ENCODE results near the gene TNFAIP8L3.
"Not testable (repeated sequence)": the region's sequence is repeated elsewhere in the genome, so short reads cannot be mapped to it uniquely, and the experiment has no call there.

TNFAIP8L3 gene

DNA sequence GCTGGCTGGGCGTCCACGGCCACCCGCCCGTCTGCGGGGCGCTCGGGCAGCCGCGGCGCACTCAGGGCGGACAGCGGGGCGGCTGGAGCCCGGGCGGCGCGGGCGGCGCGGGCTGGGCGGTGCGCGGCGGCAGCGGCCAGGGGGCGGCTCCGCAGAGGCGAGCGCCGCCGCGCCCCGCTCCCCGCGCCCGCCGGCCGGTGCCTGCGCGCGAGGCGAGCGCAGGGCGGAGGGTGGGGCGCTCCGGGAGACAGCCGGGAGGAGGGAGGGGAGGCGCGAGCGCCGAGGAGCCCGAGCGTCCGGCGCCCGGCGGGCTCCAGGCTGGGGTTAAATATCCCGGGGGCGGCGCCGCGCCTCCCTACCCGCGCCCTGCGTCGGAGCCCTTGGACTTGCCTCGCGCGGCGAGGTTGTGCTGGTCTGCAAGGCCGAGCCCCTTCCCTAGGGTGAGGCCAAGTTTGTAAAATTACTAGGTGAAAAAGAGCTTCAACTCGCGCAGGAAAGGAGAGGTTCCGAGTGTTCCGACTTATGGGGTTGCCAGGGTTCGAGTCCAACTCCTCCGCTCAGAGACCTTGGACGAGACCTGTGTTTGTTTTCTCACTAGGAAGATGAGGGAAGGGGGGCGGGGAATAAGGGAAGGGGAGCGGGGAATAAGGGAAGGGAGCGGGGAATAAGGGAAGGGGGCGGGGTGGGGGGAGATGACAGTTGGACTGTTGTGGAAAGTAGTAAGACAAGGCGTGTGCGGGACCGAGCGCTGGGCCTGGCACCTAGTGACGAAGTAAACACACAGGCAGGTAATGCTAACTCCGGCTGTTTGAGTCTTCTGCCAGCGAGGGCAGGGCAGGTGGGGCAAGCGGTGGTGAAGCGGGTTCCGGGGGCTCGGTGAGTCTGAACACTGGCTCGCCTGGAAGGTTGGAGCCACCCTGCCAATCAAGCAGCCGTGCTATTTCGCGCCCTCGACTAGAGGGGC, at the start of gene TNFAIP8L3:
TSS of gene TNFAIP8L3 (minus strand) at position 301 of the 964 bp plus-strand sequence. CDS start 311 bp downstream, outside the sequence.
- Histone ChIP-seq H3K27me3 (ENCODE audit: insufficient read depth, low read length) (peaks cover 82% of the 10 kb centered on the region), H3K27ac (ENCODE audit: low read length) (no peak within 1 kb of the TSS), H3K4me3 (ENCODE audit: low read length) (peak within 1 kb of the TSS; percentile 76), H3K4me1 (ENCODE audit: insufficient read depth, low read length) (no peaks in the 10 kb centered on the region), H3K9me3 (ENCODE audit: insufficient read depth, low read depth, low read length) (no peaks in the 10 kb centered on the region), H3K36me3 (ENCODE audit: insufficient read depth, low read depth, low read length) (no peaks in the 10 kb centered on the region), H3K9ac (ENCODE audit: low read depth, low read length) (no peak within 1 kb of the TSS)

DNA sequence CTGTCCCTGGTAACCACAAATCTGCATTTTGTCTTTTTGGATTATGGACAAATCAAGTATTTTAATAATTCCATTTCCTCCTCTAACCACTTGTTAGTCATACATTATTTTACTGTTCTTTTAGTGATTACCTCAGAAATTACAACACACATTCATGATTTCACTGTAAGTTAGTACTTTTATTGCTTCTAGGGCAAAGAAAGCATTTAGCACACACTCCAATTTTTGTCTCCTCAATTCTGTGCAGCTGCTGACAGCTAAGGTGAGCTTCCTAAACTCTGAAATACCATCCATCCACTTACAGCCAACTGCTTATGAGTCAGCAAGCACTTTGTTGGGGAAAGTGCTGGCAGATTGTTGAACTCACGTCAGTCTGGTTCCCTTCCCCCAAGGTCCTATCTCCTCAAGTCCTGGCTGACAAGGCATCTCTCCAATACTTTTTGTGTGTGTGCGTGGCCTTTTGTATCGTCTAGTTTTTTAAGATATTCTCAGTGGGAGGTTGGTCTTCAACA, 49.4 kb upstream of the TNFAIP8L3 start:
- Histone ChIP-seq H3K27ac (ENCODE audit: low read length) (no peak overlapping the region), H3K4me1 (ENCODE audit: insufficient read depth, low read length) (no peaks in the 10 kb centered on the region), H3K27me3 (ENCODE audit: insufficient read depth, low read length) (no peaks in the 10 kb centered on the region), H3K9ac (ENCODE audit: low read depth, low read length) (no peak overlapping the region), H3K9me3 (ENCODE audit: insufficient read depth, low read depth, low read length) (no peaks in the 10 kb centered on the region), H3K36me3 (ENCODE audit: insufficient read depth, low read depth, low read length) (no peaks in the 10 kb centered on the region), H3K4me3 (ENCODE audit: low read length) (no peak overlapping the region)

DNA sequence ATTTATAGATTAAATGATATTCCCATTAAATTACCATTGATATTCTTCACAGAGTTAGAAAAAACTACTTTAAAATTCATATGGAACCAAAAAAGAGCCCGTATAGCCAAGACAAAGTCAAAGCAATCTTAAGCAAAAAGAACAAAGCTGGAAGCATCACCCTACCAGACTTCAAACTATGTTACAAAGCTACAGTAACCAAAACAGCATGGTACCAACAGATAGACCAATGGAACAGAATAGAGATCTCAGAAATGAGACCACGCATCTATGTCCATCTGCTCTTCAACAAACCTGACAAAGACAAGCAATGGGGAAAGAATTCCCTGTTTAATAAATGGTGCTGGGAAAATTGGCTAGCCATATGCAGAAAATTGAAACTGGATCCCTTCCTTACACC, 45.6 kb upstream of the TNFAIP8L3 start:
- not testable (repeated sequence) for H3K36me3 ChIP-seq (ENCODE audit: insufficient read depth, low read depth, low read length); H3K27ac ChIP-seq (ENCODE audit: low read length); H3K9me3 ChIP-seq (ENCODE audit: insufficient read depth, low read depth, low read length); H3K9ac ChIP-seq (ENCODE audit: low read depth, low read length); H3K27me3 ChIP-seq (ENCODE audit: insufficient read depth, low read length); H3K4me1 ChIP-seq (ENCODE audit: insufficient read depth, low read length); H3K4me3 ChIP-seq (ENCODE audit: low read length)

DNA sequence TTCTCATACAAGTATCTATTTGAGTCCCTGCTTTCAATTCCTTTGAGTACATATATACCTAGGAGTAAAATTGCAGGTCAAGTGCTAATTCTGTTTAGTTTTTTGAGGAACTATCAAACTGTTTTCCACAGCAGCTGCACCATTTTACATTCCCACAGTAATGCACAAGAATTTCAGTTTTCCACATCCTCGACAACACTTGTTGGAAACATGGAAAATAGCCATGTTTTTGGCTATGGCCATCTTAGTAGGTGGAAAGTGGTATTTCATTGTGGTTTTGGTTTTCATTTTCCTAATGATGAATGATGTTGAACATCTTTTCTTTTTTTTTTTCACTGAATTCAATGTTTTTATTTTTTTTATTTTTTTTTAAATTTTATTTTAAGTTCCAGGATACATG, 44.4 kb upstream of the TNFAIP8L3 start:
- Histone ChIP-seq H3K27me3 (ENCODE audit: insufficient read depth, low read length) (no peaks in the 10 kb centered on the region), H3K4me1 (ENCODE audit: insufficient read depth, low read length) (no peaks in the 10 kb centered on the region), H3K27ac (ENCODE audit: low read length) (no peak overlapping the region), H3K9me3 (ENCODE audit: insufficient read depth, low read depth, low read length) (no peaks in the 10 kb centered on the region), H3K9ac (ENCODE audit: low read depth, low read length) (no peak overlapping the region), H3K4me3 (ENCODE audit: low read length) (no peak overlapping the region), H3K36me3 (ENCODE audit: insufficient read depth, low read depth, low read length) (no peaks in the 10 kb centered on the region)

DNA sequence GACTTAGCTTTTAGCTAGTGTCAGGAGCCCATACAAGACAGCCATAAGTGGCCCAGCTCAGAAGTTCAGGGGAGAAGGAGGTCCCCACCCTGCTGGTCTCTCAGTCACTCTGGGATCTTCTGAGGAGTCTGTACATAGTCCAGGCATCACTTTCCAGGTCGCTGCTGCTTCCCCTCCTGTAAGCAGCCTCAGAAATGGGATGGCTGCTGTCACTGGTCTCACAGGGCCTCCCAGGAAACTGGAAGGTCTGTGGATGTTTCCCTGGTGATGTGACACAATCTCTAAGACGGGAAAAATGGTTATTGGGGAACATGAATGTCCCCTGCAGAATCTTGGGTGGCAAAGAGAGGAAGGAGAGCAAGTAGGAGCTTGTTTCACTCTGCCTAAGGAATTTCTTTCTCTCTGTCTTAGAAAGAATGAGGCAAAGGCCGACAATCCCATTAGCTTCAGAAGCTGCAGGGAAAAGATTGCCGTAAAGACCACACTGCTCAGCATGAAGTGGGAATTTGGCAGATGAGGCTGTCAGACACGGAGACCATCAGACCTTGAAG, 43.2 kb upstream of the TNFAIP8L3 start:
- H3K4me1 ChIP-seq (ENCODE audit: insufficient read depth, low read length), result no peaks in the 10 kb centered on the region
- H3K4me3 ChIP-seq (ENCODE audit: low read length), result no peak overlapping the region
- H3K27me3 ChIP-seq (ENCODE audit: insufficient read depth, low read length), result no peaks in the 10 kb centered on the region
- no peak overlapping the region for H3K27ac ChIP-seq (ENCODE audit: low read length)
- H3K9me3 ChIP-seq (ENCODE audit: insufficient read depth, low read depth, low read length), result no peaks in the 10 kb centered on the region
- no peak overlapping the region; the same call in 1 of the 2 replicates for H3K9ac ChIP-seq (ENCODE audit: low read depth, low read length)
- H3K36me3 ChIP-seq (ENCODE audit: insufficient read depth, low read depth, low read length), result no peaks in the 10 kb centered on the region

DNA sequence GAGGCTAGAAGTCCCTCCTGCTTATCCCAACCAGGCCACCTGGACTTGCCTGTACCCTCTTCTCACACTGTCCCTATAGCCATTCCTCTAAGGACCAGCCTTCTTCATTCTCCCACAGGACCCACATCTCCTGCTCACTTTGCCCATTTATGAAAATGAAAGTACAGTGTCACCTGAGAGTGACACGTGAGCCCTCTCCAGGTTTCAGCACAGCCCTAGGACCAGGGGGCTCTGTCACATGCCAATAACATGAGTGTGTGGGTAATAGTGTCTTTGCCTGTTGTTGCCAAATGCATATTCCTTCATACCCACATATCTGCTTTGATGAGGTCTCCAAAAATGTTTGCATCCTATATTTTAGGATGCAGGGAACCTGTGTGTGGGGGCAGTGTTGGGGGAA, 42.3 kb upstream of the TNFAIP8L3 start:
- Histone ChIP-seq H3K27me3 (ENCODE audit: insufficient read depth, low read length) (no peaks in the 10 kb centered on the region), H3K36me3 (ENCODE audit: insufficient read depth, low read depth, low read length) (no peaks in the 10 kb centered on the region), H3K4me3 (ENCODE audit: low read length) (no peak overlapping the region), H3K9me3 (ENCODE audit: insufficient read depth, low read depth, low read length) (no peaks in the 10 kb centered on the region), H3K4me1 (ENCODE audit: insufficient read depth, low read length) (no peaks in the 10 kb centered on the region), H3K27ac (ENCODE audit: low read length) (no peak overlapping the region), H3K9ac (ENCODE audit: low read depth, low read length) (no peak overlapping the region)

DNA sequence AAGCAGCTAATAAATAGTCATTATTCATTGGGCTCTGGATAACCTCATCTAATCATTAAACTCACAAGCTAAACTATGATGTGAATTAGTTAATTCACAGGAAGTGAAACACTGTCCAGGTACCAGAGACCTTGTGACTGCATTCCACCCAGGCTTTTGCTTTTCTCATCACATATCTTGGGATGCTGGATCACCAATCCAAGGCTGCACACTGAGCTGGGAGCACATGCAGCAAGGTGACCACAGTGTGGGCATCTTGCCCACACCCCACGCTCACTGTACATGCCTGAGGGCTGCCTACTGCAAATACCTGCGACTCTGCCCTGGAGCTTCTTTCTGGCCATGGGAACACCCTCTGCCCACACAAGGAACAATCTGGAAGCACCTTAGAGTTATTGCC, 40.6 kb upstream of the TNFAIP8L3 start:
- H3K9me3 ChIP-seq (ENCODE audit: insufficient read depth, low read depth, low read length), result no peaks in the 10 kb centered on the region

DNA sequence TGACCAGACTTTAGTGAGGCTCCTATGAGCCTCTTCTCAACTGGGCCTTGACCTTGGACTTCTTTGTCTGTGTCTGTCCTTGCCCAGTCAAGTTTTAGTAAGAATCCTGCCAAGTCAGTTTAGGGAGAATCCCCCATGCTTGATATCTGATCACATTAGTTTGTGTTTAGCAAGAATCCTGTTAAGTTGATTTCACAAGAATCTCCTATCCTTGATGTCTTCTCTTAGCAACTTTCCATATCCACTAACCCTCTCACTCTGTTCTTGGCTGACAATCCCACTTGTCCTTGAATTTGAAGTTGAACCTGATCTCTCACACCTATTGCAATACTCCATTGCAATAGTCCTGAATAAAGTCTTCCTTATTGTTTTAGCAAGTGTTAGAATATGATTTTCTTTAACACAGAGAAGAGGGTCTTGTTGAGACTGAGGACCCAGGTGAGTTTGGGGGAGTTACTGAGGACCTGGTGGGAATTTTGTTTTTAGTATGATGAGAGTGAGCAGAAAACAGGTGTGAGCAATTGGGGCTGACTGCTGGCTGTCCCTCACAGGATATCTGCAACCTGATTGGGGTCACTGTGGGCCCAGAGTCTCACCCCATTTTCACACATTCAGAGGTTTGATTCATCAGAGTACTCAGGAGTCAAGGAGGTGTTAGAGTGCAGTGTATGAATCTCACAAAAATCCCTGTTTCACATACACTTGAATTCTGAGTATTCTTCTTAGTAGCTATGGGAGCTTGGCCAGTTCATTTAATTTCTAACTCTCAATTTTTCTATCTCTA, 39.9 kb upstream of the TNFAIP8L3 start:
- no peaks in the 10 kb centered on the region for H3K27me3 ChIP-seq (ENCODE audit: insufficient read depth, low read length)
- H3K36me3 ChIP-seq (ENCODE audit: insufficient read depth, low read depth, low read length), result no peaks in the 10 kb centered on the region
- H3K9me3 ChIP-seq (ENCODE audit: insufficient read depth, low read depth, low read length), result no peaks in the 10 kb centered on the region
- no peak overlapping the region for H3K9ac ChIP-seq (ENCODE audit: low read depth, low read length)
- peaks cover 3% of the 10 kb centered on the region; the same call in 1 of the 2 replicates for H3K4me1 ChIP-seq (ENCODE audit: insufficient read depth, low read length)
- no peak overlapping the region for H3K4me3 ChIP-seq (ENCODE audit: low read length)
- H3K27ac ChIP-seq (ENCODE audit: low read length), result no peak overlapping the region

More for the DNA sequence above, 40.6 kb upstream of the TNFAIP8L3 start:
- H3K4me3 ChIP-seq (ENCODE audit: low read length), result no peak overlapping the region
- H3K9ac ChIP-seq (ENCODE audit: low read depth, low read length), result no peak overlapping the region
- no peak overlapping the region for H3K27ac ChIP-seq (ENCODE audit: low read length)
- no peaks in the 10 kb centered on the region for H3K27me3 ChIP-seq (ENCODE audit: insufficient read depth, low read length)
- H3K36me3 ChIP-seq (ENCODE audit: insufficient read depth, low read depth, low read length), result no peaks in the 10 kb centered on the region
- H3K4me1 ChIP-seq (ENCODE audit: insufficient read depth, low read length), result peaks cover 1% of the 10 kb centered on the region; the same call in 1 of the 2 replicates

DNA sequence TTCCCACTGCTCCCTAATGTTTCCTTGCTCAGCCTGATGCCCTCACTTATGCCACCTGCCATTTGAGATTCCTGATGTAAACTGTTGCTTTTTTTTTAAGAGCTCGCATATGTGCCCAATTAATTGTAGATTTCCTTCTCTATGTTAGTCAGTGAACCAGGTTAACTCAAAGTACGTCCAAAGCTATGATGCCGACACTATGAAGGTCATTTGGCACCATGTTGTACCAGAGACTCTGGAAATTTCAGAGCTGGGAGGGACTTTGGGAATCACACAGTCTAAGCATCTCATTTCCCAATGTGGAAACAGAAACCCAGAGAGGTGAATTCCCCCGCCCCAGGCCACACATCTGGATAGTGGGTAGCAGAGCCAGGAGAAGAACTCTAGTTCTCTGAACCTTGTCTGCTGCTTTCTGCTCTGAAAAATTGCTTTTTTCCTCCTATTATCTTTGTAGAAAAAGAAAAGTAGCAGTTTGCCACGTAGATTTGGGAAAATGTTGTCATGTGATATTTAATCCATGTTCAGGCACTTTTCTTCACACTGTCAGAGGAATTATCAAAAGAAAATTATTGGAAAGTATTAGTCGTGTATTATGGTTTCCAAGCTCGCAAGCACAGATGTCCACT, 38.5 kb upstream of the TNFAIP8L3 start:
- no peaks in the 10 kb centered on the region for H3K9me3 ChIP-seq (ENCODE audit: insufficient read depth, low read depth, low read length)
- H3K9ac ChIP-seq (ENCODE audit: low read depth, low read length), result no peak overlapping the region
- H3K27ac ChIP-seq (ENCODE audit: low read length), result no peak overlapping the region
- no peaks in the 10 kb centered on the region for H3K27me3 ChIP-seq (ENCODE audit: insufficient read depth, low read length)
- H3K4me3 ChIP-seq (ENCODE audit: low read length), result no peak overlapping the region
- no peaks in the 10 kb centered on the region for H3K36me3 ChIP-seq (ENCODE audit: insufficient read depth, low read depth, low read length)
- H3K4me1 ChIP-seq (ENCODE audit: insufficient read depth, low read length), result peaks cover 3% of the 10 kb centered on the region; the same call in 1 of the 2 replicates

DNA sequence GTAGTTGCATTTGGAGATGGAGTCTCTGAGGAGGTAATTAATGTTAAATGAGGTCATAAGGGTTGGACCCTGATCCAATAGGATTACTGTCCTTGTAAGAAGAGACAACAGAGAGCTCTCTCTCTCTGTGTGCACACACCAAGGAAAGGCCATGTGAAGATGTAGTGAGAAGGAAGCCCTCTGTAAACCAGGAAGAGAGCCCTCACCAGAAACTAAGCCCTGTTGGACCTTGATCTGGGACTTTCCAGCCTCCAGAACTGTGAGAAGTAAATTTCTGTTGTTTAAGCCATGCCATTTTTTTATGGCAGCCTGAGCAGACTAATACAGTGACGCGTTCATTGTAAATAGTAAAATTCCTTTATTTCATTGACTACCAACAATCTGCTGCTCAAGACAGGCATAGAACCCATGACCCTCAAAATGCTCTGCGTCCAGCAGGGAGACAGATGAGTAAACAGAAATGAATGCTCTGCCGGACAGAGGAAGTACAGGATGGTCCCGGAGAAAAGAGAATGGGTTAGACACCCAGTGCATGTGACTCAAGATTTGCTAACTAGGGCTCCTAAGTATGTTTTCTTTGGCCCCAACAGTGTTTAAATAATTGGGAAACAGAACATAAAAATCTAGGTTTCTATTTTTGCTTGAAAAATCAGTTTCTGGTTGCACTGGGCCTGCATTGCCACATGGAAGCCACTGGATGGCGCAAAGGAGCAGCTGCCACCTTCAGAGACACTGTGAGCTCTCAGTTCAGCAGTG, 37.9 kb upstream of the TNFAIP8L3 start:
- no peaks in the 10 kb centered on the region for H3K27me3 ChIP-seq (ENCODE audit: insufficient read depth, low read length)
- peaks cover 3% of the 10 kb centered on the region; the same call in 1 of the 2 replicates for H3K4me1 ChIP-seq (ENCODE audit: insufficient read depth, low read length)
- H3K27ac ChIP-seq (ENCODE audit: low read length), result no peak overlapping the region
- H3K4me3 ChIP-seq (ENCODE audit: low read length), result no peak overlapping the region
- H3K36me3 ChIP-seq (ENCODE audit: insufficient read depth, low read depth, low read length), result no peaks in the 10 kb centered on the region
- H3K9me3 ChIP-seq (ENCODE audit: insufficient read depth, low read depth, low read length), result no peaks in the 10 kb centered on the region
- H3K9ac ChIP-seq (ENCODE audit: low read depth, low read length), result no peak overlapping the region
